BLaER1 treated with 17β-estradiol and CSF1 and Interleukin-3, amounts not matched to agents 10 nM and 100 nM (cell line): ENCODE results near the gene DCTN4.

Experiments used
- H3K27ac ChIP-seq, 11 experiments: shearing (Covaris generic); formaldehyde crosslinking; 2 replicates each; pipeline ENCODE4 v1.8.1; 2022
- H3K27me3 ChIP-seq, 11 experiments: shearing (Covaris generic); formaldehyde crosslinking; 2 replicates each; pipeline ENCODE4 v1.8.1; 2022
- H3K36me3 ChIP-seq, 11 experiments: shearing (Covaris generic); formaldehyde crosslinking; 2 replicates each; pipeline ENCODE4 v1.8.1; 2022
- H3K4me1 ChIP-seq, 10 experiments: shearing (Covaris generic); formaldehyde crosslinking; 2 replicates each; pipeline ENCODE4 v1.8.1; 2022
- H3K4me2 ChIP-seq, 11 experiments: shearing (Covaris generic); formaldehyde crosslinking; 2 replicates each; pipeline ENCODE4 v1.8.1; 2022
- H3K4me3 ChIP-seq, 10 experiments: shearing (Covaris generic); formaldehyde crosslinking; 2 replicates each; pipeline ENCODE4 v1.8.1; 2022
- H3K9ac ChIP-seq, 11 experiments: shearing (Covaris generic); formaldehyde crosslinking; 2 replicates each; pipeline ENCODE4 v1.8.1; 2022
- H3K9me3 ChIP-seq, 11 experiments: shearing (Covaris generic); formaldehyde crosslinking; replicated peaks in 1 of 11; 2 replicates each; pipeline ENCODE4 v1.8.1; 2022
- H4K20me1 ChIP-seq, 11 experiments: shearing (Covaris generic); formaldehyde crosslinking; 2 replicates each; pipeline ENCODE4 v1.8.1; 2022
- Cebpa-rat ChIP-seq, 11 experiments: shearing (Covaris generic); IDR thresholded peaks; 2 replicates each; pipeline ENCODE4 v1.8.1; 2022

Gene DCTN4

GRCh38 chr5:150703762-150704161 is 55.1 kb downstream of the DCTN4 start:
- no peak overlapping the region for H3K27ac ChIP-seq

GRCh38 chr5:150700594-150701377 is 58.0 kb downstream of the DCTN4 start, which contains the start of gene RBM22:
TSS of gene RBM22 (minus strand) at chr5:150701062. CDS start at chr5:150700985, 77 bp downstream.
- TF ChIP-seq Cebpa-rat (IDR thresholded peaks at IDR 0.05) = no peak
- Histone ChIP-seq H3K27ac (peak within 1 kb of the TSS; percentile 91 to 98 (median 96)), H3K36me3 (peaks cover 31 to 45% (median 39%) of the 10 kb centered on the region in 11 experiments), H3K4me1 (peaks cover 15 to 23% (median 21%) of the 10 kb centered on the region in 10 experiments), H3K4me2 (peak within 1 kb of the TSS; percentile 82 to 98 (median 94)), H4K20me1 (peaks cover 0 to 30% (median 16%) of the 10 kb centered on the region in 11 experiments; a peak in 14 of 22 replicates), H3K9ac (peak within 1 kb of the TSS; percentile 91 to 99 (median 96)), H3K4me3 (peak within 1 kb of the TSS; percentile 88 to 100 (median 95)), H3K27me3 (no peaks in the 10 kb centered on the region), H3K9me3 (no peaks in the 10 kb centered on the region)

More at GRCh38 chr5:150703762-150704161, 55.1 kb downstream of the DCTN4 start:
- no peak for TF ChIP-seq Cebpa-rat (IDR thresholded peaks at IDR 0.05)
- no peak overlapping the region for H3K4me2 ChIP-seq
- H3K4me3 ChIP-seq = no peak overlapping the region
- no peak overlapping the region for H3K9ac ChIP-seq
- peaks cover 15 to 22% (median 20%) of the 10 kb centered on the region in 10 experiments for H3K4me1 ChIP-seq
- peaks cover 0 to 16% (median 14%) of the 10 kb centered on the region in 11 experiments; a peak in 13 of 22 replicates for H4K20me1 ChIP-seq
- no peaks in the 10 kb centered on the region for H3K9me3 ChIP-seq
- peaks cover 21 to 45% (median 36%) of the 10 kb centered on the region in 11 experiments for H3K36me3 ChIP-seq
- no peaks in the 10 kb centered on the region for H3K27me3 ChIP-seq

GRCh38 chr5:150700246-150700593 is 58.6 kb downstream of the DCTN4 start:
- no peaks in the 10 kb centered on the region for H3K9me3 ChIP-seq
- peaks cover 37 to 45% (median 44%) of the 10 kb centered on the region in 11 experiments for H3K36me3 ChIP-seq
- no peaks in the 10 kb centered on the region for H3K27me3 ChIP-seq
- H3K4me2 ChIP-seq = peak overlapping the region; percentile 82 to 98 (median 94)
- peak overlapping the region; percentile 88 to 100 (median 95) for H3K4me3 ChIP-seq
- TF ChIP-seq Cebpa-rat (IDR thresholded peaks at IDR 0.05) = no peak
- peaks cover 15 to 23% (median 21%) of the 10 kb centered on the region in 10 experiments for H3K4me1 ChIP-seq
- peak overlapping the region; percentile 91 to 98 (median 96) for H3K27ac ChIP-seq
- H4K20me1 ChIP-seq = peaks cover 0 to 31% (median 16%) of the 10 kb centered on the region in 11 experiments; a peak in 14 of 22 replicates
- peak overlapping the region; percentile 91 to 99 (median 96) for H3K9ac ChIP-seq

- no peak overlapping the region for H3K27ac ChIP-seq
- no peak for TF ChIP-seq Cebpa-rat (IDR thresholded peaks at IDR 0.05)
- no peaks in the 10 kb centered on the region for H3K27me3 ChIP-seq
- no peak overlapping the region for H3K4me2 ChIP-seq
- no peaks in the 10 kb centered on the region for H3K9me3 ChIP-seq
- no peak overlapping the region for H3K4me3 ChIP-seq
- H3K36me3 ChIP-seq = peaks cover 88 to 100% (median 99%) of the 10 kb centered on the region in 11 experiments
- peaks cover 5 to 11% (median 9%) of the 10 kb centered on the region in 10 experiments for H3K4me1 ChIP-seq
- no peak overlapping the region for H3K9ac ChIP-seq
- H4K20me1 ChIP-seq = peaks cover 0 to 38% (median 12%) of the 10 kb centered on the region in 11 experiments; a peak in 15 of 22 replicates
Observed at GRCh38 chr5:150694612-150695011, 64.2 kb downstream of the DCTN4 start.

- no peak for TF ChIP-seq Cebpa-rat (IDR thresholded peaks at IDR 0.05)
- Histone ChIP-seq H3K4me2 (no peak overlapping the region), H3K36me3 (peaks cover 85 to 100% (median 94%) of the 10 kb centered on the region in 11 experiments), H3K4me3 (no peak overlapping the region), H3K9me3 (no peaks in the 10 kb centered on the region), H3K27me3 (no peaks in the 10 kb centered on the region), H4K20me1 (peaks cover 0 to 18% (median 0%) of the 10 kb centered on the region in 11 experiments; a peak in 7 of 22 replicates), H3K4me1 (peaks cover 0 to 11% (median 10%) of the 10 kb centered on the region in 10 experiments; a peak in 12 of 20 replicates), H3K27ac (no peak overlapping the region), H3K9ac (no peak overlapping the region)
Observed at GRCh38 chr5:150692276-150692675, 66.5 kb downstream of the DCTN4 start.

- Histone ChIP-seq H3K4me3 (no peak overlapping the region), H3K9me3 (no peaks in the 10 kb centered on the region)
Observed at GRCh38 chr5:150690760-150691159, 68.1 kb downstream of the DCTN4 start.

GRCh38 chr5:150689120-150689519 is 69.7 kb downstream of the DCTN4 start:
- Histone ChIP-seq H3K27me3 (no peaks in the 10 kb centered on the region), H3K4me2 (no peak overlapping the region), H3K36me3 (peaks cover 59 to 92% (median 64%) of the 10 kb centered on the region in 11 experiments)

More at GRCh38 chr5:150690760-150691159, 68.1 kb downstream of the DCTN4 start:
- Histone ChIP-seq H3K4me1 (peaks cover 0 to 11% (median 10%) of the 10 kb centered on the region in 10 experiments; a peak in 12 of 20 replicates), H3K27ac (no peak overlapping the region), H3K36me3 (peaks cover 75 to 99% (median 80%) of the 10 kb centered on the region in 11 experiments), H4K20me1 (peaks cover 0 to 18% (median 0%) of the 10 kb centered on the region in 11 experiments; a peak in 5 of 22 replicates), H3K27me3 (no peaks in the 10 kb centered on the region), H3K4me2 (no peak overlapping the region), H3K9ac (no peak overlapping the region)
- no peak for TF ChIP-seq Cebpa-rat (IDR thresholded peaks at IDR 0.05)

GRCh38 chr5:150676578-150676977 is 82.2 kb downstream of the DCTN4 start:
- H3K9ac ChIP-seq = no peak overlapping the region; a peak in 1 of 22 replicates
- H3K27me3 ChIP-seq = peaks cover 6 to 18% (median 14%) of the 10 kb centered on the region in 11 experiments
- H3K4me1 ChIP-seq = peaks cover 12 to 24% (median 19%) of the 10 kb centered on the region in 10 experiments
- no peak for TF ChIP-seq Cebpa-rat (IDR thresholded peaks at IDR 0.05)
- no peak overlapping the region for H3K4me2 ChIP-seq
- H3K36me3 ChIP-seq = peaks cover 0 to 31% (median 9%) of the 10 kb centered on the region in 11 experiments; a peak in 11 of 22 replicates
- peaks cover 0 to 4% (median 0%) of the 10 kb centered on the region in 11 experiments; a peak in 2 of 22 replicates for H4K20me1 ChIP-seq
- no peaks in the 10 kb centered on the region for H3K9me3 ChIP-seq
- H3K4me3 ChIP-seq = no peak overlapping the region
- no peak overlapping the region for H3K27ac ChIP-seq

More at GRCh38 chr5:150689120-150689519, 69.7 kb downstream of the DCTN4 start:
- peaks cover 0 to 18% (median 0%) of the 10 kb centered on the region in 11 experiments; a peak in 5 of 22 replicates for H4K20me1 ChIP-seq
- H3K4me1 ChIP-seq = peaks cover 0 to 11% (median 10%) of the 10 kb centered on the region in 10 experiments; a peak in 12 of 20 replicates
- no peak for TF ChIP-seq Cebpa-rat (IDR thresholded peaks at IDR 0.05)
- H3K9me3 ChIP-seq = no peaks in the 10 kb centered on the region
- no peak overlapping the region for H3K27ac ChIP-seq
- H3K4me3 ChIP-seq = no peak overlapping the region
- no peak overlapping the region for H3K9ac ChIP-seq

- no peak for TF ChIP-seq Cebpa-rat (IDR thresholded peaks at IDR 0.05)
- Histone ChIP-seq H3K36me3 (peaks cover 0 to 18% (median 8%) of the 10 kb centered on the region in 11 experiments; a peak in 11 of 22 replicates), H3K4me1 (peaks cover 17 to 31% (median 23%) of the 10 kb centered on the region in 10 experiments), H3K9me3 (no peaks in the 10 kb centered on the region), H3K9ac (no peak overlapping the region), H3K27me3 (peaks cover 21 to 33% (median 29%) of the 10 kb centered on the region in 11 experiments), H4K20me1 (peaks cover 0 to 11% (median 0%) of the 10 kb centered on the region in 11 experiments; a peak in 2 of 22 replicates), H3K4me3 (no peak overlapping the region), H3K4me2 (no peak overlapping the region), H3K27ac (no peak overlapping the region)
Observed at GRCh38 chr5:150675069-150675468, 83.7 kb downstream of the DCTN4 start.
